Cardiac muscle cell (in vitro differentiated cells and primary cell): ENCODE data around the gene TTLL8. TPM values are rescaled to one million over a fixed set of nuclear protein-coding genes. Genes with fewer than 3 reads are reported as not detected.
"Not testable (repeated sequence)": the region's sequence is repeated elsewhere in the genome, so short reads cannot be mapped to it uniquely, and the experiment has no call there.

Experiments used
- DNase-seq, 2 donors: peaks; one replicate each; pipeline versions ENCODE4 v3.0.0 to v3.0.0-alpha.2; 2010 to 2017; ENCODE audit warnings: low read depth in 1 of 2, low spot score in 1 of 2
- H3K27ac ChIP-seq: fragments of 200-600 bp; sonication (generic); 2 replicates; pipeline ENCODE4 v1.5.1; 2016
- H3K27me3 ChIP-seq: fragments of 200-600 bp; sonication (generic); 2 replicates; pipeline ENCODE4 v1.6.0; 2016; ENCODE audit warnings: control low read depth
- H3K36me3 ChIP-seq: fragments of 200-600 bp; sonication (generic); 2 replicates; pipeline ENCODE4 v1.5.1; 2016; ENCODE audit warnings: control low read depth
- H3K4me1 ChIP-seq: fragments of 200-600 bp; sonication (generic); 2 replicates; pipeline ENCODE4 v1.8.1; 2017; ENCODE audit warnings: low read depth, mild to moderate bottlenecking, mixed run types
- H3K4me3 ChIP-seq: fragments of 200-600 bp; sonication (generic); 2 replicates; pipeline ENCODE4 v1.5.1; 2016; ENCODE audit warnings: mild to moderate bottlenecking
- H3K9me3 ChIP-seq: fragments of 200-600 bp; sonication (generic); 2 replicates; pipeline ENCODE4 v1.5.1; 2017; ENCODE audit warnings: low read depth, mild to moderate bottlenecking, control low read depth
- CTCF ChIP-seq: IDR thresholded peaks from 2 replicates; pipeline ENCODE4 v1.5.1; 2012; ENCODE audit warnings: low read depth, mild to moderate bottlenecking, low read length
- polyA plus RNA-seq: library from polyadenylated mRNA; unstranded; fragments of >200 nt; fragmentation: Nextera tagmentation; extraction: Ambion mirVana; gene quantifications from 2 replicates; pipeline ENCODE4 v1.2.1, GENCODE V29; 2016
- total RNA-seq: library from RNA; depleted of rRNA; stranded (reverse); fragments of >200 nt; gene quantifications from 2 replicates; pipeline ENCODE4 v1.2.3, GENCODE V29; 2016

TTLL8 gene
- total and polyA plus RNA-seq, 2 experiments from 2014 or later: not detected

- Histone ChIP-seq H3K36me3 (no peaks in the 10 kb centered on the region), H3K9me3 (no peaks in the 10 kb centered on the region), H3K27me3 (peaks cover 42% of the 10 kb centered on the region), H3K27ac (no peak overlapping the region), H3K4me3 (no peak overlapping the region), H3K4me1 (no peaks in the 10 kb centered on the region)
- TF ChIP-seq CTCF: no peak
- DNase-seq: no peak
Observed at GRCh38 chr22:49986325-49986724, 71.8 kb downstream of the TTLL8 start.

- H3K4me1 ChIP-seq: no peaks in the 10 kb centered on the region
- H3K27ac ChIP-seq: no peak overlapping the region
- no peaks in the 10 kb centered on the region for H3K36me3 ChIP-seq
- DNase-seq: peak in 1 of 2 donors; percentile 46
- no peaks in the 10 kb centered on the region for H3K9me3 ChIP-seq
- H3K4me3 ChIP-seq: no peak overlapping the region
- H3K27me3 ChIP-seq: peaks cover 42% of the 10 kb centered on the region
- TF ChIP-seq CTCF: peak; percentile 45
Observed at GRCh38 chr22:49983148-49984042, 74.7 kb downstream of the TTLL8 start.

DNA sequence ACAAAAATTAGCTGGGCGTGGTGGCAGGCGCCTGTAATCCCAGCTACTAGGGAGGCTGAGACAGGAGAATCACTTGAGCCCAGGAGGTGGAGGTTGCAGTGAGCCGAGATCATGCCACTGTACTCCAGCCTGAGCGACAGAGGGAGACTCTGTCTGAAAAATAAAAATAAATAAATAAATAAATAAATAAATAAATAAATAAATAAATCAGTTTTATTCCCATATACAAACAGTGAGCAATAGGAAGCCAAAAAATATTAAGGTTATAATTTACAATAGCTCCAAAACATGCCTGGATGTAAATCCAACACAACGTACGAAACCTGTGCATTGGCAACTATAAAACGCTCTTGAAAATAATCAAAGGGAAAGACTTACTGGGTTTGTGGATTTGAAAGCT is 76.3 kb downstream of the TTLL8 start:
- peaks cover 42% of the 10 kb centered on the region for H3K27me3 ChIP-seq
- not testable (repeated sequence) for H3K27ac ChIP-seq, H3K9me3 ChIP-seq

GRCh38 chr22:49979587-49980264 is 78.4 kb downstream of the TTLL8 start:
- Histone ChIP-seq H3K9me3 (no peaks in the 10 kb centered on the region), H3K27ac (no peak overlapping the region), H3K36me3 (no peaks in the 10 kb centered on the region), H3K27me3 (peaks cover 29% of the 10 kb centered on the region), H3K4me3 (no peak overlapping the region), H3K4me1 (no peaks in the 10 kb centered on the region)
- TF ChIP-seq CTCF: peak; percentile 62
- DNase-seq: peak in 1 of 2 donors; percentile 60

More for the DNA sequence above, 76.3 kb downstream of the TTLL8 start:
- not testable (repeated sequence) for H3K4me3 ChIP-seq, H3K4me1 ChIP-seq, DNase-seq, H3K36me3 ChIP-seq

DNA sequence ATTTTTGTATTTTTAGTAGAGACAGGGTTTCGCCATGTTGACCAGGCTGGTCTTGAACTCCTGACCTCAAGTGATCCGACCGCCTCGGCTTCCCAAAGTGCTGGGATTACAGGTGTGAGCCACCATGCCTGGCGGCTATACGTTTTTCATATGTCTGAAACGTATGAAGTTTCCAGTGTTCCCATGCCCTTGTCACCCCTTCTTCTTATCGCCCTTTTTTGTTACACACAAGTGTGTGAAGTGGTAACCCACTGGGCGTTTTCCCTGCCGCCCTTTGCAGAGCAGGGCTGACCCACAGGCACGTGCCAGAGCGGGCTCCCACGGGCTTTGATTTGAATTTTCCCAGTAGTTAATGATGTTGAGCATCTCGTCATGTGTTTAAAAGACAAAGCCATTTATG is 80.5 kb downstream of the TTLL8 start:
- no peak for DNase-seq
- Histone ChIP-seq H3K27me3 (peaks cover 11% of the 10 kb centered on the region), H3K27ac (no peak overlapping the region), H3K4me1 (no peaks in the 10 kb centered on the region), H3K36me3 (no peaks in the 10 kb centered on the region), H3K4me3 (no peak overlapping the region), H3K9me3 (no peaks in the 10 kb centered on the region)
- no peak for TF ChIP-seq CTCF
